GM12874 (cell line): Measurements from ENCODE around the gene PARVB.

Experiments used
- CTCF ChIP-seq: IDR thresholded peaks from 2 replicates; pipeline ENCODE4 v1.5.1; 2011; ENCODE audit warnings: low read depth, mild to moderate bottlenecking, control low read depth, low read length, moderate library complexity; ENCODE audit not compliant: insufficient read depth

The PARVB gene

GRCh38 chr22:44185237-44186120 lies 161.4 kb downstream of the PARVB start:
- no peak for TF ChIP-seq CTCF

DNA sequence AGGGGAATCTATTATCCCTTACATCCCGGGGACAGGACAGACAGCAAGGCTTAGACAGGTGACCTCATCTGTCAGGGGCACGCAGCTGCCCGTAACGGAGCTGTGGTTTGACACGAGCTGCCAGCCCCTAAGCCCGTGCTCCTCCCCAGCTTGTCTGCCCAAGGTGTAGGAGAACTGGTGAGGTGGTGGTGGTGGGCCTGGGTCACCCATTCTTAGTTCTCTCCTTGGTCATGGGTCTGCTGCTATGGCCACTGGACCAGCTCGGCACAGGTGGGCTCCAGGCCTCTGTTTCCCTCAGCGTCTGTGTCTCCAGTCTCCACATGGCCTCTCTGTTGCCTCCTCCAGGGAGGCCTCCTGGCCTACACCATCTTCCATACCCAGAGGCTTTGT lies 162.0 kb downstream of the PARVB start:
- TF ChIP-seq CTCF, result no peak

DNA sequence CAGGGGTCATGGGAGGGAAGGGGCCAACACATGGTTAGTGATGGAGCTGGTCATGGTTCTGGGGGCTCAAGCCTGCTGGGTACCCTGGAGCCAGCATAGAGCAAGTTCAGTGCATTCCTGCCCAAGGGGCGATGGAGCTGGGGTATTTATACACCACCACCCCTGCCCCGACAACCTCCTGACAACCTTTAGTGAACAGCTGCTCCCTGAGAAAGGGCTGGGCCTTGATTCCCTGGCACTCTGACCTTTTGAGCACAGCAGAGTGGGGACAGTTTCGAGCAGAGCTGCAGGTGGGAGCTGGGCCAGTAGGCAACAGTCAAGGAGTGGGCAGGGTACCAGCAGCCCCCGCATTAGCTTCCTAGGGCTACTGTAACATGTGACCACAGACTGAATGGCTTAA lies 162.6 kb downstream of the PARVB start:
- TF ChIP-seq CTCF, result no peak

- TF ChIP-seq CTCF, result no peak
Measured at GRCh38 chr22:44187652-44188230, 163.6 kb downstream of the PARVB start.

GRCh38 chr22:44188316-44188715 lies 164.2 kb downstream of the PARVB start:
- TF ChIP-seq CTCF, result no peak

GRCh38 chr22:44188986-44189630 lies 165.0 kb downstream of the PARVB start:
- no peak for TF ChIP-seq CTCF

GRCh38 chr22:44190381-44190976 lies 166.4 kb downstream of the PARVB start:
- no peak for TF ChIP-seq CTCF
